ENCODE results near the gene ST6GALNAC2. TPM values are rescaled to one million over a fixed set of nuclear protein-coding genes. Genes with fewer than 3 reads are reported as not detected.

ST6GALNAC2 gene
- total RNA-seq, 2 donors from 2014 or later, result 6.9 to 10.1 TPM

GRCh38 chr17:76532072-76532651 lies 53.5 kb downstream of the ST6GALNAC2 start:
- no peak for TF ChIP-seq CTCF (IDR thresholded peaks at IDR 0.05)
- no peak for TF ChIP-seq POLR2A (IDR thresholded peaks at IDR 0.05)
- no peaks in the 10 kb centered on the region for H3K36me3 ChIP-seq (replicated peaks in 1 of 2; ENCODE audit: insufficient read depth in 1 of 2, low read depth in 2 of 2)
- no peaks in the 10 kb centered on the region for H3K27me3 ChIP-seq
- H3K9me3 ChIP-seq, result no peaks in the 10 kb centered on the region
- intact Hi-C loops (cut with DNase I), result no loop called here
- H3K4me3 ChIP-seq, result no peak overlapping the region
- no peak for ATAC-seq
- H3K4me1 ChIP-seq, result peaks cover 9% of the 10 kb centered on the region
- WGBS, 2 donors, result 74 to 83% methylated on average over 8 of the region's 8 CpGs
- no peak for DNase-seq
- H3K27ac ChIP-seq, result peak overlapping the region in 1 of 4 donors; percentile 24

- DNase-seq (no peak), ATAC-seq (no peak)
- 77 to 85% methylated on average over 17 to 18 of the region's 18 CpGs for WGBS, 2 donors
- Histone ChIP-seq H3K36me3 (replicated peaks in 1 of 2; ENCODE audit: insufficient read depth in 1 of 2, low read depth in 2 of 2) (no peaks in the 10 kb centered on the region), H3K4me1 (peaks cover 5% of the 10 kb centered on the region), H3K27ac (peak overlapping the region in 2 of 4 donors; percentile 24 to 76), H3K9me3 (no peaks in the 10 kb centered on the region), H3K27me3 (no peaks in the 10 kb centered on the region), H3K4me3 (no peak overlapping the region)
- intact Hi-C loops (cut with DNase I), result no loop called here
- no peak for TF ChIP-seq POLR2A (IDR thresholded peaks at IDR 0.05)
- no peak for TF ChIP-seq CTCF (IDR thresholded peaks at IDR 0.05)
Measured at GRCh38 chr17:76531486-76532038, 54.1 kb downstream of the ST6GALNAC2 start.

- TF ChIP-seq CTCF (IDR thresholded peaks at IDR 0.05) (no peak), POLR2A (IDR thresholded peaks at IDR 0.05) (no peak)
- DNase-seq (no peak), ATAC-seq (no peak)
- no peaks in the 10 kb centered on the region for H3K9me3 ChIP-seq
- WGBS, 2 donors, result 75 to 79% methylated on average over 12 to 31 of the region's 32 CpGs
- intact Hi-C loops (cut with DNase I), result no loop called here
- H3K27ac ChIP-seq, result peak overlapping the region; percentile 22 to 78 (median 64)
- no peaks in the 10 kb centered on the region for H3K27me3 ChIP-seq
- H3K36me3 ChIP-seq (replicated peaks in 1 of 2; ENCODE audit: insufficient read depth in 1 of 2, low read depth in 2 of 2), result no peaks in the 10 kb centered on the region
- H3K4me1 ChIP-seq, result peaks cover 5% of the 10 kb centered on the region
- H3K4me3 ChIP-seq, result no peak overlapping the region
Measured at GRCh38 chr17:76530811-76531485, 54.7 kb downstream of the ST6GALNAC2 start.

GRCh38 chr17:76530095-76530723 lies 55.5 kb downstream of the ST6GALNAC2 start:
- 72 to 77% methylated on average over 18 to 23 of the region's 23 CpGs for WGBS, 2 donors
- DNase-seq (peak in 1 of 4 donors; percentile 28), ATAC-seq (peak; percentile 17)
- H3K36me3 ChIP-seq (replicated peaks in 1 of 2; ENCODE audit: insufficient read depth in 1 of 2, low read depth in 2 of 2), result no peaks in the 10 kb centered on the region
- H3K4me1 ChIP-seq, result peaks cover 8% of the 10 kb centered on the region
- no peak overlapping the region for H3K4me3 ChIP-seq
- no peaks in the 10 kb centered on the region for H3K9me3 ChIP-seq
- peak overlapping the region; percentile 22 to 78 (median 64) for H3K27ac ChIP-seq
- intact Hi-C loops (cut with DNase I), result no loop called here
- no peak for TF ChIP-seq CTCF (IDR thresholded peaks at IDR 0.05)
- TF ChIP-seq POLR2A (IDR thresholded peaks at IDR 0.05), result no peak
- no peaks in the 10 kb centered on the region for H3K27me3 ChIP-seq
